Central memory CD8-positive, alpha-beta T cell (primary cell): ENCODE data around the gene ETV5.

ENCODE experiments used
- ATAC-seq: fragments of 150-1000 bp; cut with Tn5 transposase; replicated peaks from 2 replicates; pipeline ENCODE4 v1.10.0; 2022; ENCODE audit warnings: mild to moderate bottlenecking, moderate FRiP score, moderate number of reproducible peaks; ENCODE audit not compliant: poor library complexity, severe bottlenecking; ENCODE audit errors: extremely low read depth
- DNase-seq, 2 donors: peaks; one replicate each; pipeline ENCODE4 v3.0.0; 2021; ENCODE audit warnings: low spot score in 2 of 2
- H3K27ac Mint-ChIP-seq: one replicate; pipeline ENCODE4 v1.8.0; 2022; ENCODE audit warnings: low read depth, mild to moderate bottlenecking, moderate library complexity, mixed read lengths
- H3K27me3 Mint-ChIP-seq: one replicate; pipeline ENCODE4 v1.8.0; 2022; ENCODE audit warnings: mixed read lengths
- H3K36me3 Mint-ChIP-seq: one replicate; pipeline ENCODE4 v1.8.0; 2022; ENCODE audit warnings: mild to moderate bottlenecking, moderate library complexity, mixed read lengths; ENCODE audit not compliant: insufficient read depth
- H3K4me1 Mint-ChIP-seq: one replicate; pipeline ENCODE4 v1.8.0; 2022; ENCODE audit warnings: mixed read lengths
- H3K4me3 Mint-ChIP-seq: one replicate; pipeline ENCODE4 v1.8.0; 2022; ENCODE audit warnings: mild to moderate bottlenecking, moderate library complexity, mixed read lengths
- H3K9me3 Mint-ChIP-seq: one replicate; pipeline ENCODE4 v1.8.0; 2022; ENCODE audit warnings: mixed read lengths

Gene ETV5

GRCh38 chr3:186084264-186084663, 24.6 kb downstream of the ETV5 start:
- H3K4me1 Mint-ChIP-seq = no peaks in the 10 kb centered on the region
- no peaks in the 10 kb centered on the region for H3K36me3 Mint-ChIP-seq
- no peak overlapping the region for H3K4me3 Mint-ChIP-seq
- no peaks in the 10 kb centered on the region for H3K9me3 Mint-ChIP-seq
- no peak overlapping the region for H3K27ac Mint-ChIP-seq
- peaks cover 87% of the 10 kb centered on the region for H3K27me3 Mint-ChIP-seq
- no peak for DNase-seq
- no peak for ATAC-seq

- Mint-ChIP-seq H3K27ac (no peak overlapping the region), H3K9me3 (no peaks in the 10 kb centered on the region), H3K36me3 (no peaks in the 10 kb centered on the region), H3K27me3 (peaks cover 87% of the 10 kb centered on the region), H3K4me1 (no peaks in the 10 kb centered on the region), H3K4me3 (no peak overlapping the region)
- no peak for DNase-seq
- no peak for ATAC-seq
Measured at GRCh38 chr3:186083746-186084145, 25.1 kb downstream of the ETV5 start.

GRCh38 chr3:186082150-186082549, 26.7 kb downstream of the ETV5 start:
- H3K27ac Mint-ChIP-seq = no peak overlapping the region
- no peak overlapping the region for H3K4me3 Mint-ChIP-seq
- DNase-seq (no peak), ATAC-seq (no peak)
- no peaks in the 10 kb centered on the region for H3K36me3 Mint-ChIP-seq
- no peaks in the 10 kb centered on the region for H3K9me3 Mint-ChIP-seq
- no peaks in the 10 kb centered on the region for H3K4me1 Mint-ChIP-seq
- peaks cover 84% of the 10 kb centered on the region for H3K27me3 Mint-ChIP-seq

- DNase-seq (no peak), ATAC-seq (no peak)
- Mint-ChIP-seq H3K9me3 (no peaks in the 10 kb centered on the region), H3K27me3 (peaks cover 79% of the 10 kb centered on the region), H3K27ac (no peak overlapping the region), H3K4me1 (no peaks in the 10 kb centered on the region), H3K36me3 (no peaks in the 10 kb centered on the region), H3K4me3 (no peak overlapping the region)
Measured at GRCh38 chr3:186081678-186082077, 27.2 kb downstream of the ETV5 start.

GRCh38 chr3:186080849-186081438, 27.9 kb downstream of the ETV5 start:
- no peak overlapping the region for H3K27ac Mint-ChIP-seq
- no peak for DNase-seq
- H3K9me3 Mint-ChIP-seq = no peaks in the 10 kb centered on the region
- H3K27me3 Mint-ChIP-seq = peaks cover 72% of the 10 kb centered on the region
- no peaks in the 10 kb centered on the region for H3K4me1 Mint-ChIP-seq
- H3K4me3 Mint-ChIP-seq = no peak overlapping the region
- no peaks in the 10 kb centered on the region for H3K36me3 Mint-ChIP-seq
- ATAC-seq = no peak

- DNase-seq (no peak), ATAC-seq (no peak)
- no peaks in the 10 kb centered on the region for H3K4me1 Mint-ChIP-seq
- peaks cover 4% of the 10 kb centered on the region for H3K9me3 Mint-ChIP-seq
- H3K4me3 Mint-ChIP-seq = no peak overlapping the region
- no peaks in the 10 kb centered on the region for H3K36me3 Mint-ChIP-seq
- peaks cover 67% of the 10 kb centered on the region for H3K27me3 Mint-ChIP-seq
- no peak overlapping the region for H3K27ac Mint-ChIP-seq
Measured at GRCh38 chr3:186079925-186080324, 29.0 kb downstream of the ETV5 start.

GRCh38 chr3:186077466-186077865, 31.4 kb downstream of the ETV5 start:
- no peaks in the 10 kb centered on the region for H3K4me1 Mint-ChIP-seq
- no peak overlapping the region for H3K27ac Mint-ChIP-seq
- DNase-seq = no peak
- no peaks in the 10 kb centered on the region for H3K36me3 Mint-ChIP-seq
- no peak overlapping the region for H3K4me3 Mint-ChIP-seq
- peaks cover 63% of the 10 kb centered on the region for H3K27me3 Mint-ChIP-seq
- ATAC-seq = no peak
- peaks cover 5% of the 10 kb centered on the region for H3K9me3 Mint-ChIP-seq

- Mint-ChIP-seq H3K4me1 (no peaks in the 10 kb centered on the region), H3K27ac (no peak overlapping the region), H3K27me3 (peaks cover 69% of the 10 kb centered on the region), H3K9me3 (peaks cover 5% of the 10 kb centered on the region), H3K4me3 (no peak overlapping the region), H3K36me3 (no peaks in the 10 kb centered on the region)
- no peak for DNase-seq
- no peak for ATAC-seq
Measured at GRCh38 chr3:186075931-186076567, 32.8 kb downstream of the ETV5 start.

GRCh38 chr3:186075489-186075888, 33.4 kb downstream of the ETV5 start:
- Mint-ChIP-seq H3K9me3 (peaks cover 5% of the 10 kb centered on the region), H3K4me1 (no peaks in the 10 kb centered on the region), H3K4me3 (no peak overlapping the region), H3K27me3 (peaks cover 69% of the 10 kb centered on the region), H3K27ac (no peak overlapping the region), H3K36me3 (no peaks in the 10 kb centered on the region)
- no peak for ATAC-seq
- DNase-seq = no peak

- Mint-ChIP-seq H3K27me3 (peaks cover 58% of the 10 kb centered on the region), H3K4me3 (no peak overlapping the region), H3K27ac (no peak overlapping the region), H3K36me3 (no peaks in the 10 kb centered on the region), H3K9me3 (peaks cover 5% of the 10 kb centered on the region), H3K4me1 (no peaks in the 10 kb centered on the region)
- ATAC-seq (no peak), DNase-seq (no peak)
Measured at GRCh38 chr3:186073641-186074040, 35.2 kb downstream of the ETV5 start.

- H3K27me3 Mint-ChIP-seq = peaks cover 49% of the 10 kb centered on the region
- H3K36me3 Mint-ChIP-seq = no peaks in the 10 kb centered on the region
- H3K9me3 Mint-ChIP-seq = peaks cover 5% of the 10 kb centered on the region
- no peak for DNase-seq
- H3K4me3 Mint-ChIP-seq = no peak overlapping the region
- H3K27ac Mint-ChIP-seq = no peak overlapping the region
- peaks cover 7% of the 10 kb centered on the region for H3K4me1 Mint-ChIP-seq
- ATAC-seq = no peak
Measured at GRCh38 chr3:186070996-186071395, 37.9 kb downstream of the ETV5 start.

- DNase-seq = no peak
- no peak overlapping the region for H3K4me3 Mint-ChIP-seq
- H3K27ac Mint-ChIP-seq = no peak overlapping the region
- H3K36me3 Mint-ChIP-seq = no peaks in the 10 kb centered on the region
- peaks cover 54% of the 10 kb centered on the region for H3K27me3 Mint-ChIP-seq
- no peak for ATAC-seq
- peaks cover 5% of the 10 kb centered on the region for H3K9me3 Mint-ChIP-seq
- peaks cover 7% of the 10 kb centered on the region for H3K4me1 Mint-ChIP-seq
Measured at GRCh38 chr3:186070550-186070949, 38.3 kb downstream of the ETV5 start.

- peaks cover 54% of the 10 kb centered on the region for H3K27me3 Mint-ChIP-seq
- DNase-seq = no peak
- peaks cover 7% of the 10 kb centered on the region for H3K4me1 Mint-ChIP-seq
- ATAC-seq = no peak
- H3K27ac Mint-ChIP-seq = no peak overlapping the region
- no peak overlapping the region for H3K4me3 Mint-ChIP-seq
- no peaks in the 10 kb centered on the region for H3K36me3 Mint-ChIP-seq
- peaks cover 4% of the 10 kb centered on the region for H3K9me3 Mint-ChIP-seq
Measured at GRCh38 chr3:186070133-186070532, 38.8 kb downstream of the ETV5 start.
